Lower lobe of right lung (tissue), 2 donors: ENCODE data around the gene NECTIN1. TPM values are rescaled to one million over a fixed set of nuclear protein-coding genes. Genes with fewer than 3 reads are reported as not detected.

Experiments
- ATAC-seq, 2 donors: fragments of 200-7000 bp; cut with Tn5 transposase; one replicate each; pipeline ENCODE4 v1.9.1; 2020 to 2022; ENCODE audit warnings: mild to moderate bottlenecking in 2 of 2, moderate library complexity in 2 of 2
- DNase-seq: peaks from one replicate; pipeline ENCODE4 v3.0.0-alpha.2; 2020
- H3K27ac ChIP-seq: fragments of 200-600 bp; one replicate; pipeline ENCODE4 v1.8.0; 2022
- H3K27me3 ChIP-seq: fragments of 200-600 bp; one replicate; pipeline ENCODE4 v1.8.0; 2022; ENCODE audit warnings: low read depth
- H3K36me3 ChIP-seq: fragments of 200-600 bp; one replicate; pipeline ENCODE4 v1.8.0; 2022; ENCODE audit warnings: mild to moderate bottlenecking
- H3K4me1 ChIP-seq: fragments of 200-600 bp; one replicate; pipeline ENCODE4 v1.8.0; 2022
- H3K4me3 ChIP-seq: fragments of 200-600 bp; one replicate; pipeline ENCODE4 v1.8.0; 2022; ENCODE audit warnings: mild to moderate bottlenecking
- H3K9me3 ChIP-seq: fragments of 200-600 bp; one replicate; pipeline ENCODE4 v1.8.0; 2022
- CTCF ChIP-seq: fragments of 200-600 bp; IDR thresholded peaks from one replicate; pipeline ENCODE4 v1.8.0; 2022; ENCODE audit warnings: antibody characterized with exemption, mild to moderate bottlenecking
- intact Hi-C: fragments of 100-400 bp; cut with DNase I; formaldehyde crosslinking; loops from one replicate; pipeline ENCODE4 v1.11.0; 2022
- total RNA-seq: library from RNA; stranded (reverse); fragmentation: NEBNext Ultra II Directional; extraction: Animal tissue kit (Norgen Biotek cat#: 25700); gene quantifications from one replicate; pipeline ENCODE4 v1.2.1, GENCODE V29; 2021
- donor health status: DM: no; HTN: yes; CAD: no; lungs with severe emphysema.

NECTIN1 gene
- total RNA-seq, 1 donor from 2014 or later, result 9.1 TPM

GRCh38 chr11:119652907-119653659 is 75.9 kb downstream of the NECTIN1 start:
- ATAC-seq (no peak), DNase-seq (no peak)
- H3K4me3 ChIP-seq, result no peak overlapping the region
- intact Hi-C loops, result no loop called here
- no peak overlapping the region for H3K27ac ChIP-seq
- no peaks in the 10 kb centered on the region for H3K36me3 ChIP-seq
- no peaks in the 10 kb centered on the region for H3K9me3 ChIP-seq
- TF ChIP-seq CTCF, result no peak
- no peaks in the 10 kb centered on the region for H3K4me1 ChIP-seq
- no peaks in the 10 kb centered on the region for H3K27me3 ChIP-seq

- Histone ChIP-seq H3K27ac (no peak overlapping the region), H3K36me3 (no peaks in the 10 kb centered on the region), H3K9me3 (no peaks in the 10 kb centered on the region), H3K4me1 (no peaks in the 10 kb centered on the region), H3K27me3 (no peaks in the 10 kb centered on the region), H3K4me3 (no peak overlapping the region)
- intact Hi-C loops, result no loop called here
- TF ChIP-seq CTCF, result no peak
- ATAC-seq (no peak), DNase-seq (no peak)
These were observed 77.0 kb downstream of the NECTIN1 start for GRCh38 chr11:119651802-119652584.

- no peak for TF ChIP-seq CTCF
- Histone ChIP-seq H3K9me3 (no peaks in the 10 kb centered on the region), H3K4me1 (no peaks in the 10 kb centered on the region), H3K36me3 (no peaks in the 10 kb centered on the region), H3K27ac (no peak overlapping the region), H3K27me3 (peaks cover 6% of the 10 kb centered on the region), H3K4me3 (no peak overlapping the region)
- ATAC-seq (no peak), DNase-seq (no peak)
- intact Hi-C loops, result no loop called here
These were observed 78.7 kb downstream of the NECTIN1 start for GRCh38 chr11:119650251-119650650.

- Histone ChIP-seq H3K4me3 (no peak overlapping the region), H3K36me3 (no peaks in the 10 kb centered on the region), H3K27ac (no peak overlapping the region), H3K9me3 (no peaks in the 10 kb centered on the region), H3K4me1 (no peaks in the 10 kb centered on the region), H3K27me3 (peaks cover 13% of the 10 kb centered on the region)
- ATAC-seq (no peak), DNase-seq (no peak)
- intact Hi-C loops, result no loop called here
- TF ChIP-seq CTCF, result no peak
These were observed 81.7 kb downstream of the NECTIN1 start for GRCh38 chr11:119647254-119647653.

GRCh38 chr11:119645018-119645417 is 84.0 kb downstream of the NECTIN1 start:
- no peak overlapping the region for H3K27ac ChIP-seq
- DNase-seq (no peak), ATAC-seq (no peak)
- H3K36me3 ChIP-seq, result no peaks in the 10 kb centered on the region
- intact Hi-C loops, result no loop called here
- H3K9me3 ChIP-seq, result no peaks in the 10 kb centered on the region
- H3K4me1 ChIP-seq, result no peaks in the 10 kb centered on the region
- TF ChIP-seq CTCF, result no peak
- peaks cover 14% of the 10 kb centered on the region for H3K27me3 ChIP-seq
- H3K4me3 ChIP-seq, result no peak overlapping the region
